A549 (cell line): ENCODE results near the gene FASTKD3. TPM values are rescaled to one million over a fixed set of nuclear protein-coding genes. Genes with fewer than 3 reads are reported as not detected.

ENCODE experiments used
- ATAC-seq, 2 experiments: fragments of 200-7000 bp in 1 of 2; fragments of >200 bp in 1 of 2; cut with Nextera tagmentation in 1 of 2; cut with Tn5 transposase in 1 of 2; 3 replicates each; pipeline versions ENCODE4 v1.8.0 to v1.9.1; 2018 to 2020; ENCODE audit warnings: mild to moderate bottlenecking in 1 of 2, moderate library complexity in 1 of 2
- CTCF ChIA-PET: fragments of 300-600 bp; sonication (Branson Sonifier 250); formaldehyde crosslinking; extraction: SDS; loops from one replicate; lab custom pipeline; 2021; ENCODE audit warnings: antibody characterized with exemption, inconsistent platforms; lab: Yijun Ruan, JAX
- POLR2A ChIA-PET: fragments of 350-600 bp; formaldehyde crosslinking; extraction: SDS; loops from one replicate; lab custom pipeline; 2021; ENCODE audit warnings: antibody characterized with exemption, inconsistent platforms; lab: Yijun Ruan, JAX
- DNase-seq, 2 experiments: peaks; one replicate each; pipeline versions ENCODE4 v3.0.0 to v3.0.0-alpha.2; 2011 to 2016; ENCODE audit warnings: low read depth in 1 of 2, low spot score in 1 of 2
- FAIRE-seq: peaks from 2 replicates; lab custom pipeline; 2011; peaks lifted over from hg19 to GRCh38; lab: Jason Lieb, UNC
- H3K27ac ChIP-seq, 2 experiments: fragments of >200 bp; sonication (Bioruptor Twin); formaldehyde crosslinking; 3 replicates each; pipeline ENCODE4 v1.5.1; 2016 to 2017
- H3K4me1 ChIP-seq: fragments of >200 bp; sonication (Bioruptor Twin); formaldehyde crosslinking; 3 replicates; pipeline ENCODE4 v1.6.1; 2016
- H3K4me2 ChIP-seq: fragments of >200 bp; sonication (Bioruptor Twin); formaldehyde crosslinking; 3 replicates; pipeline ENCODE4 v1.6.1; 2016
- H3K4me3 ChIP-seq: fragments of >200 bp; sonication (Bioruptor Twin); formaldehyde crosslinking; 3 replicates; pipeline ENCODE4 v1.5.1; 2016
- H3K9me3 ChIP-seq: fragments of >200 bp; sonication (Bioruptor Twin); formaldehyde crosslinking; 3 replicates; pipeline ENCODE4 v1.6.1; 2016
- EHF ChIP-seq: fragments of 250-450 bp; sonication (Bioruptor Pico); IDR thresholded peaks from 2 replicates; pipeline ENCODE4 v1.5.0; 2020; ENCODE audit warnings: mild to moderate bottlenecking
- EHMT2 ChIP-seq: fragments of 200-600 bp; sonication (generic); IDR thresholded peaks from 2 replicates; pipeline ENCODE4 v1.6.1; 2016; ENCODE audit warnings: antibody characterized with exemption, low read depth, mild to moderate bottlenecking, moderate library complexity
- EP300 ChIP-seq, 2 experiments: fragments of >200 bp; sonication (Bioruptor Twin); formaldehyde crosslinking; IDR thresholded peaks; 2 replicates in 1 of 2; 3 replicates in 1 of 2; pipeline ENCODE4 v1.6.1; 2016 to 2017
- GATA3 ChIP-seq: IDR thresholded peaks from 2 replicates; pipeline ENCODE4 v1.6.1; 2012; ENCODE audit warnings: borderline replicate concordance
- HOXB5 ChIP-seq: fragments of 250-450 bp; sonication (Bioruptor Pico); IDR thresholded peaks from 2 replicates; pipeline ENCODE4 v1.5.0; 2020; ENCODE audit warnings: mild to moderate bottlenecking, moderate library complexity
- JUN ChIP-seq, 2 experiments: fragments of >200 bp; sonication (Bioruptor Twin); formaldehyde crosslinking; IDR thresholded peaks; 2 replicates in 1 of 2; 3 replicates in 1 of 2; pipeline ENCODE4 v1.6.1; 2016 to 2017
- JUNB ChIP-seq: fragments of >200 bp; sonication (Bioruptor Twin); formaldehyde crosslinking; IDR thresholded peaks from 2 replicates; pipeline ENCODE4 v1.6.1; 2016
- KDM1A ChIP-seq: fragments of 200-600 bp; sonication (generic); IDR thresholded peaks from 2 replicates; pipeline ENCODE4 v1.6.1; 2016; ENCODE audit warnings: low read depth, mild to moderate bottlenecking
- MAZ ChIP-seq: fragments of 150-350 bp; IDR thresholded peaks from 2 replicates; pipeline ENCODE4 v1.6.1; 2014; ENCODE audit warnings: antibody characterized with exemption, low read depth, low read length, borderline replicate concordance
- MYC ChIP-seq: IDR thresholded peaks from 2 replicates; pipeline ENCODE4 v1.6.1; 2012; ENCODE audit warnings: mild to moderate bottlenecking, inconsistent platforms, low read length, improper control_type of control experiment, borderline replicate concordance
- NFE2L2 ChIP-seq: fragments of 150-350 bp; conservative IDR thresholded peaks from 2 replicates; pipeline ENCODE4 v1.6.1; 2014; ENCODE audit warnings: low read length
- NPAS2 ChIP-seq: fragments of 250-450 bp; sonication (Bioruptor Pico); IDR thresholded peaks from 2 replicates; pipeline ENCODE4 v1.8.0; 2022; ENCODE audit warnings: mild to moderate bottlenecking, moderate library complexity, borderline replicate concordance
- NR3C1 ChIP-seq: fragments of >200 bp; sonication (Bioruptor Twin); formaldehyde crosslinking; IDR thresholded peaks from 3 replicates; pipeline ENCODE4 v1.6.1; 2017
- PHF8 ChIP-seq: fragments of 200-600 bp; sonication (generic); IDR thresholded peaks from 2 replicates; pipeline ENCODE4 v1.6.1; 2016; ENCODE audit warnings: low read depth, mild to moderate bottlenecking, antibody characterized with exemption, moderate library complexity, borderline replicate concordance
- POLR2A ChIP-seq: IDR thresholded peaks from 2 replicates; pipeline ENCODE4 v1.6.1; 2012; ENCODE audit warnings: mild to moderate bottlenecking, low read length
- RARB ChIP-seq: fragments of 250-450 bp; sonication (Bioruptor Pico); IDR thresholded peaks from 2 replicates; pipeline ENCODE4 v1.8.0; 2021; ENCODE audit warnings: mild to moderate bottlenecking, moderate library complexity
- RCOR1 ChIP-seq: fragments of 150-350 bp; IDR thresholded peaks from 2 replicates; pipeline ENCODE4 v1.6.1; 2014; ENCODE audit warnings: antibody characterized with exemption, low read length, low read depth
- RFX5 ChIP-seq: fragments of 450-650 bp; IDR thresholded peaks from 2 replicates; pipeline ENCODE4 v1.7.1; 2014; ENCODE audit warnings: antibody characterized with exemption, mild to moderate bottlenecking, moderate library complexity
- RNF2 ChIP-seq: fragments of 200-600 bp; sonication (generic); IDR thresholded peaks from 2 replicates; pipeline ENCODE4 v1.6.1; 2016; ENCODE audit warnings: low read depth, mild to moderate bottlenecking, antibody characterized with exemption, moderate library complexity, borderline replicate concordance
- ZSCAN20 ChIP-seq: fragments of 250-450 bp; sonication (Bioruptor Pico); IDR thresholded peaks from 2 replicates; pipeline ENCODE4 v1.8.0; 2022; ENCODE audit warnings: mild to moderate bottlenecking, moderate library complexity
- WGBS: methylation state at CpG from one replicate; pipeline ENCODE4 v1.1.6; 2017; ENCODE audit errors: missing lambda C conversion rate; 5-methylcytosine and 5-hydroxymethylcytosine counted together
- polyA plus RNA-seq, 4 experiments: library from polyadenylated mRNA; depleted of rRNA in 3 of 4; stranded (reverse); fragments of >200 nt; fragmentation: RNase III in 1 of 4; extraction: RNeasy Plus Mini Kit Qiagen cat#74134 plus additional on column Dnase treatment in 1 of 4; gene quantifications; 2 replicates in 3 of 4; 3 replicates in 1 of 4; pipeline ENCODE4 v1.2.3, GENCODE V29; 2011 to 2017
- TF ChIP-seq, protein P1 (sequence below): fragments of 250-450 bp; sonication (Bioruptor Pico); IDR thresholded peaks from 2 replicates; pipeline ENCODE4 v1.5.0; 2020; ENCODE audit warnings: low read depth, mild to moderate bottlenecking, moderate library complexity
- TF ChIP-seq, protein P2 (sequence below): IDR thresholded peaks from 2 replicates; pipeline ENCODE4 v1.6.1; 2012
- TF ChIP-seq, protein P3 (sequence below): IDR thresholded peaks from 2 replicates; pipeline ENCODE4 v1.6.1; 2012
- TF ChIP-seq, protein P4 (sequence below): fragments of >200 bp; sonication (Bioruptor Twin); formaldehyde crosslinking; IDR thresholded peaks from 3 replicates; pipeline ENCODE4 v1.6.1; 2016
- TF ChIP-seq, protein P5 (sequence below): fragments of >200 bp; sonication (Bioruptor Twin); formaldehyde crosslinking; IDR thresholded peaks from 3 replicates; pipeline ENCODE4 v1.5.1; 2016

The FASTKD3 gene
- polyA plus RNA-seq, 2 of the 4 experiments (the other 2 are of a cell fraction): 19.5 to 24.8 TPM

DNA sequence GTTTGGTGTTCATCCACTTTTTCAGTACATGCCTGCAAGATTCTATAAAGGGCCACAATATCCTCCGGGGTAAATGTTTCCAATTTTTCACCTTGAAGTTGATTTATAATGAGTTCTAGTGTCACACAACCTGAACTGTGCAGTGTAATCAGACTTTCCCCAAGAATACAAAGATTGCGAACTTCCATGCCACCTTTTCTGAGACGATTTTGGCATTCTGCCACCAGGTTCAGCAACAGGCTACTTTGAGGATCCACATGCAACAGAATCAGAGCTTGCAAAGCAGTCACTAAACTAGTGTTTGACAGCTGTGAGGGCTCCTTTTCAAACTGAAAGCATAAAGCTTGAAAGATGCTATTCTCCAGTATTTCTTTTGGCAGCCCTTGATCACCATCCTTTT, 1.6 kb downstream of the FASTKD3 start:
- H3K4me3 ChIP-seq: no peak overlapping the region
- no peak for ATAC-seq
- CTCF ChIA-PET: interaction anchor here (1.1 to 2.6 kb wide), 3 partner anchors 17 to 51 kb away, joined by 4 to 8 read pairs (median 6); no protein-coding TSS in a partner anchor

DNA sequence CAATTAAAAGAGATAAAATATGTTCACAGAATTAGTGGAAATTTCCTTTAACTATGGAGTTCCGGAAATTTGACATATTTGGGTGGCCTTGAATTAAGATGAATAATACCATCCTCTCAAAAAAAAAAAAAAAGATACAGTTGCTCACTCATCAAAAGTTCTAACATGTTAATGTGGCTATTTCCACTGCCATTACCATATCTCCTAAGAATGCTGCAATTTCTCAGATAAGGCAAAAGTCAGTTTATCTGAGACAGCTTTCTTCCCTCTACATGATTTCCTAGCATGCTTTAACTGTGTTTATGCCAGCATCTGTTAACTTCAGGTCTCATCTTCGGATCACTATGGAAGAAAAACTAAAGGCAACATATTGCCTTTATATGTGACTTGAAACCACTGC, 2.6 kb downstream of the FASTKD3 start:
- Histone ChIP-seq H3K4me3 (no peak overlapping the region), H3K9me3 (no peaks in the 10 kb centered on the region), H3K27ac (no peak overlapping the region), H3K4me1 (peaks cover 19% of the 10 kb centered on the region), H3K4me2 (no peak overlapping the region)
- ATAC-seq (no peak), DNase-seq (no peak)
- 86% methylated on average over 2 of the region's 2 CpGs for WGBS
- TF ChIP-seq RFX5 (no peak), MYC (no peak), GATA3 (no peak), EP300 (IDR thresholded peaks at IDR 0.05) (no peak), ZSCAN20 (CRISPR knock-in tag) (no peak), JUNB (no peak), EHF (CRISPR knock-in tag) (no peak), KDM1A (no peak), POLR2A (no peak), RNF2 (no peak), JUN (IDR thresholded peaks at IDR 0.05) (no peak), EHMT2 (no peak), RARB (no peak), MAZ (no peak), HOXB5 (no peak)
- TF ChIP-seq, protein P1, sequence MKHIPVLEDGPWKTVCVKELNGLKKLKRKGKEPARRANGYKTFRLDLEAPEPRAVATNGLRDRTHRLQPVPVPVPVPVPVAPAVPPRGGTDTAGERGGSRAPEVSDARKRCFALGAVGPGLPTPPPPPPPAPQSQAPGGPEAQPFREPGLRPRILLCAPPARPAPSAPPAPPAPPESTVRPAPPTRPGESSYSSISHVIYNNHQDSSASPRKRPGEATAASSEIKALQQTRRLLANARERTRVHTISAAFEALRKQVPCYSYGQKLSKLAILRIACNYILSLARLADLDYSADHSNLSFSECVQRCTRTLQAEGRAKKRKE (CRISPR knock-in tag): no peak
- TF ChIP-seq, protein P2, sequence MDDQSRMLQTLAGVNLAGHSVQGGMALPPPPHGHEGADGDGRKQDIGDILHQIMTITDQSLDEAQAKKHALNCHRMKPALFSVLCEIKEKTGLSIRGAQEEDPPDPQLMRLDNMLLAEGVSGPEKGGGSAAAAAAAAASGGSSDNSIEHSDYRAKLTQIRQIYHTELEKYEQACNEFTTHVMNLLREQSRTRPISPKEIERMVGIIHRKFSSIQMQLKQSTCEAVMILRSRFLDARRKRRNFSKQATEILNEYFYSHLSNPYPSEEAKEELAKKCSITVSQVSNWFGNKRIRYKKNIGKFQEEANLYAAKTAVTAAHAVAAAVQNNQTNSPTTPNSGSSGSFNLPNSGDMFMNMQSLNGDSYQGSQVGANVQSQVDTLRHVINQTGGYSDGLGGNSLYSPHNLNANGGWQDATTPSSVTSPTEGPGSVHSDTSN: no peak
- TF ChIP-seq, protein P3, sequence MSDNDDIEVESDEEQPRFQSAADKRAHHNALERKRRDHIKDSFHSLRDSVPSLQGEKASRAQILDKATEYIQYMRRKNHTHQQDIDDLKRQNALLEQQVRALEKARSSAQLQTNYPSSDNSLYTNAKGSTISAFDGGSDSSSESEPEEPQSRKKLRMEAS: no peak
- TF ChIP-seq, protein P4, sequence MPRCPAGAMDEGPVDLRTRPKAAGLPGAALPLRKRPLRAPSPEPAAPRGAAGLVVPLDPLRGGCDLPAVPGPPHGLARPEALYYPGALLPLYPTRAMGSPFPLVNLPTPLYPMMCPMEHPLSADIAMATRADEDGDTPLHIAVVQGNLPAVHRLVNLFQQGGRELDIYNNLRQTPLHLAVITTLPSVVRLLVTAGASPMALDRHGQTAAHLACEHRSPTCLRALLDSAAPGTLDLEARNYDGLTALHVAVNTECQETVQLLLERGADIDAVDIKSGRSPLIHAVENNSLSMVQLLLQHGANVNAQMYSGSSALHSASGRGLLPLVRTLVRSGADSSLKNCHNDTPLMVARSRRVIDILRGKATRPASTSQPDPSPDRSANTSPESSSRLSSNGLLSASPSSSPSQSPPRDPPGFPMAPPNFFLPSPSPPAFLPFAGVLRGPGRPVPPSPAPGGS: no peak
- TF ChIP-seq, protein P5, sequence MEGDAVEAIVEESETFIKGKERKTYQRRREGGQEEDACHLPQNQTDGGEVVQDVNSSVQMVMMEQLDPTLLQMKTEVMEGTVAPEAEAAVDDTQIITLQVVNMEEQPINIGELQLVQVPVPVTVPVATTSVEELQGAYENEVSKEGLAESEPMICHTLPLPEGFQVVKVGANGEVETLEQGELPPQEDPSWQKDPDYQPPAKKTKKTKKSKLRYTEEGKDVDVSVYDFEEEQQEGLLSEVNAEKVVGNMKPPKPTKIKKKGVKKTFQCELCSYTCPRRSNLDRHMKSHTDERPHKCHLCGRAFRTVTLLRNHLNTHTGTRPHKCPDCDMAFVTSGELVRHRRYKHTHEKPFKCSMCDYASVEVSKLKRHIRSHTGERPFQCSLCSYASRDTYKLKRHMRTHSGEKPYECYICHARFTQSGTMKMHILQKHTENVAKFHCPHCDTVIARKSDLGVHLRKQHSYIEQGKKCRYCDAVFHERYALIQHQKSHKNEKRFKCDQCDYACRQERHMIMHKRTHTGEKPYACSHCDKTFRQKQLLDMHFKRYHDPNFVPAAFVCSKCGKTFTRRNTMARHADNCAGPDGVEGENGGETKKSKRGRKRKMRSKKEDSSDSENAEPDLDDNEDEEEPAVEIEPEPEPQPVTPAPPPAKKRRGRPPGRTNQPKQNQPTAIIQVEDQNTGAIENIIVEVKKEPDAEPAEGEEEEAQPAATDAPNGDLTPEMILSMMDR: no peak
- TF ChIP-seq, all 56 proteins: peak for 0
- no peak for FAIRE-seq
- ChIA-PET POLR2A (no interaction called here), CTCF (interaction anchor here (0.9 to 2.6 kb wide), 4 partner anchors 10 to 50 kb away, joined by 3 to 8 read pairs (median 4); no protein-coding TSS in a partner anchor)

More for the DNA sequence above, 1.6 kb downstream of the FASTKD3 start:
- Histone ChIP-seq H3K4me1 (peaks cover 20% of the 10 kb centered on the region), H3K27ac (no peak overlapping the region), H3K4me2 (peak overlapping the region; percentile 89)
- 67% methylated on average over 3 of the region's 3 CpGs for WGBS
- FAIRE-seq: no peak
- POLR2A ChIA-PET: no interaction called here
- TF ChIP-seq NR3C1: no peak
- no peak for TF ChIP-seq PHF8
- TF ChIP-seq NFE2L2: no peak
- no peak for TF ChIP-seq NPAS2
- TF ChIP-seq RNF2: no peak
- no peak for TF ChIP-seq RCOR1
- no peak for TF ChIP-seq MYC
- TF ChIP-seq, all 56 proteins: peak for 0
- no peak for DNase-seq
- no peaks in the 10 kb centered on the region for H3K9me3 ChIP-seq
